Nucleus accumbens (tissue), 56 donors: ENCODE data around the gene GREB1L.
"Not testable (repeated sequence)": the region's sequence is repeated elsewhere in the genome, so short reads cannot be mapped to it uniquely, and the experiment has no call there.

Experiments used
- DNase-seq, 56 donors: peaks; one replicate each; lab custom pipeline; 2025; lab: John Stamatoyannopoulos, UW

The GREB1L gene

GRCh38 chr18:21262244-21262643 is 20.2 kb downstream of the GREB1L start:
- DNase-seq: no peak

- DNase-seq: peak in 34 of 56 donors; percentile 5 to 70 (median 41)
These were observed 20.9 kb downstream of the GREB1L start for GRCh38 chr18:21262979-21263378.

DNA sequence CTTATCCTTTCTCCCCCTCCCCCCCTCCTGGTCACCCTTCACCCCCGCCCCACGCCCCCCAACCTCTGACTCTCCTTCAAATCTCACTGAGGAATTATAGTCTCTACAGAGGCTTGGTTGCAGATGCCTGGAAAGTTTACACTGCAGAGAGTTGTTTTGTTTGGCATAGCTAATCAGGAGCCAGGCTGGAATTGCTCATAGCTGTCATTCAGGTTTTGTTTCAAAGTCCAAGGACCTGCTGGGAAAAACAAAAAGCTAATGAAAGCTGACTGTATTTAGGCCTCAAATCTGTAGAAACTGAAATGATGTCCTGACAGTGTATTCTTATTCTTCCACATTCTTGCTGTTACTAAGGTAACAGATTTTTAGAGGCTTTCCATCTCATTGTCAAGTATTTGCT is 22.6 kb downstream of the GREB1L start:
- DNase-seq: peak in 1 of 56 donors; percentile 16

DNA sequence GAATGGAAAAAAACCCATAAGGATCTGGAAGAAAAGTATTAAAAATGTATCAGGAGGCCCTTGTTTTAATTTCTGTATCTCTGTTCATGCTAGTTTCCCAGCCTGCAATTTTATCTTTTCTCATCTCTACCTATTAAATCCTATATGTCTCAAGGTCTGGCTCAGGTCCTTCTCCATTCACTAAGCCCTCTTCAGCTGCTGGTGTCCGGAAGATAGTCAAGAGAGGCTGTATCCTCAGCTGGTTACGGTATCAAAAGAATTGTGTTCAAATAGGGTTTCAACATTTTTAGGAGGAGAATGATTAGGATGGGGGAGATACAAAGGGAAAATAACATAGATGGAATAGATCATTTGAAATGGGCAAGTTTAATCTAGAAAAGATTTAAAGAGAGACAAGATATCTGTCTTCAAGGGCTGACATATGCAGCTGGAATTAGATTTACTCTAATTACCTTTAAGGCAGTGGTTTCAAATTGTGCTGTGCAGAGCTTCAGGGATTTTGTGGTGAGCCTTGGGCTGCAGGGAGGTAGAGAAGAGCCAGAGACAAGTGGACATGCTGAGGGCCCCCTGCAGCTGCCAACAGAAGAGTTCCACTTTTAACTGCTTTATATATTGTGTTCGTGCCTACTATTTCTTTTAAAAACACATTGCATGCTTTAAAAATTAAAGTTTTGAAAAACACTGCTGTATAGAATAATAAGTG is 24.1 kb downstream of the GREB1L start:
- DNase-seq: no peak

DNA sequence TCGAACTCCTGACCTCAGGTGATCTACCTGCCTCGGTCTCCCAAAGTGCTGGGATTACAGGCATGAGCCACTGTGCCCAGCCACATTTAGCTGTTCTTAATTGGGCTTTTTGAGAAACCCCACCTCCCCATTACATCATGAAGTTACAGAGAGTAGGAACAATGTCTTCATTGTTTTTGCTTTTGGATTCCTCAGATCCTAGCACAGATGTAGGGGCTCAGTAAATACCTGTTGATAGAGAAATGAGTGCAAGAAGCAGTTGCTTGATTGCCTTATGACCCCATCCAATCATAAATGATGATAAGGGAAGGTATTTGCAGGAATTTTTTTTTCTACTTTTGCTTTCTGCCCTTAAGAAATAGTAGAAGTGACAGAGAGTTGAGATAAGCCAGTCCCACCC is 25.4 kb downstream of the GREB1L start:
- no peak for DNase-seq

DNA sequence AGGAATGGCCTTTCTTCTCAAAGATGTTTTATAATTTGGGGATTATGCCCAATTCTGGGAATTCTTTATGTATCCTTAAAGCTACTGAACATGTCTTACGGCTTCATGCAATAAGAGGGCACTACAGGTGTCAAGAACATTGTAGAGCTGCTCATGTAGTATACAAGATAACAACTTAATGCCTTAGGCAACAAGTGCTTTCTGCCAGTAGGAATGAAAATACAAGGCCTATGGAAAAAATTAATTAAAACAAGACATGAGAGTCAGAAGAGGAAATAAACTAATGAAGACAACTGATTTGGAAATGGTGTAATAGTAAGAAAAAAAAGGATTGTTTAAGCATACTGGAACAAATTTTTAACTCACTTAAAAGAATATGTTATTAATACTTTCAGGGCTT is 27.3 kb downstream of the GREB1L start:
- no peak for DNase-seq

DNA sequence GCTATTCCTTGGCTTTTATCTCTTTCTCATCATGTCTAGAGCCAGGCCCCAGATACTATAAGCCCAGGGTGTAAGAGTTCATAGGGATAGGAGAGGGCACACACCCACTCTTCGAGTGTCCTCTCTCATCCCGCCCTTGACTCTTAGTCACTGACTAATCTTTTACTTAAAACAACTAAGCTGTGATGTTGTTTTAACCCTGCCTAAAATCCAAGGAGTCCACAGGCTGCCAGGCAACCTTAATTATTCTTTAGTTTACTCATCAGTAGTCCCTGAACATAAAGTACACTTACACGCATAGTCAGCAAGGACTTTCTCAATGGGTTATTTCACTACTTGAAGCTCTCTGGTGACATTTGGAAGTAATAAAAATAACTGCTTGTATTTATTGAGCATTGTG is 28.4 kb downstream of the GREB1L start:
- DNase-seq: no peak

DNA sequence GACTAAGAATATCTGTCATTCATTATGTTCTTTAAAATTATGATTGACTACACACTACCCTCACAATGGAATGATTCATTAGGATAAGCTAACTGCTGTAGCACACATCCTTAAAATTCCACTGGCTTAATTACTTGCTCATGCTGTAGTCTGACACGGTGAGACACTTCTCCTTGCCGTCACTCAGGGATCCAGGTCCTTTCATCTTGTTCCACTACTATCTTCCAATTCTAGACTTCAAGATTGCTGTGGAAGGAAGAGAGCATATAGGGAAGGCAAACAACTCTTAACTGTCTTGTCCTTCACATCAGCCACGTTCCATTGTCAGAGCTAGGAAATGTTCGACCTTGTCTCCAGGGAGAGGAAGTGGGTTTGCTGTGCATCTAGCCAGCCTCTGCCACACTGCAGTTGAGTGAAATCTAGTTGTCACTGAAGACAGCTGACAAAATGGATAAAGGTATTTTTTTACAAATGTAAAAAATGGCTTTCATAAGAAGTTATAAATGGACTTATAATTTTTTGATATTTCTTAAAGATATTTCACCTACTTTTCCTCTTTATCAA is 30.1 kb downstream of the GREB1L start:
- DNase-seq: peak in 1 of 56 donors; percentile 2

GRCh38 chr18:21273568-21273967 is 31.5 kb downstream of the GREB1L start:
- no peak for DNase-seq

DNA sequence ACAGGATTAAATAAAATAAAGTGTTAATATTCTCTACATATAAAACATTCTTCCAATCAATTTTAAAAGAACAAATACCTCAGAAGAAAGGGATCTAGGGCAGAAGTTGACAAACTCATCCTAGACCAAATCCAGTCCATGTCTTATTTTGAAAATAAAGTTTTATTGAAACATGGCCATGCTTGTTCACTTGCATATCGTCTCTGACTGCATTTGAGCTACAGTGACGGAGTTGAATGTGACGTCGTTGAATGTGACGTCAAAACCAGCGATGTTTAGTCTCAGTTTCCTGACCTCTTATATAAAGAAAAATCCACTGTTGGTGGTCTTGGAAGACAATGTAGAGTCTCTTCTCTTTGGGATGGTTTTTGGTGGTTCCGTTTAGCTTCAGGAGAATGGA is 33.6 kb downstream of the GREB1L start:
- no peak for DNase-seq

DNA sequence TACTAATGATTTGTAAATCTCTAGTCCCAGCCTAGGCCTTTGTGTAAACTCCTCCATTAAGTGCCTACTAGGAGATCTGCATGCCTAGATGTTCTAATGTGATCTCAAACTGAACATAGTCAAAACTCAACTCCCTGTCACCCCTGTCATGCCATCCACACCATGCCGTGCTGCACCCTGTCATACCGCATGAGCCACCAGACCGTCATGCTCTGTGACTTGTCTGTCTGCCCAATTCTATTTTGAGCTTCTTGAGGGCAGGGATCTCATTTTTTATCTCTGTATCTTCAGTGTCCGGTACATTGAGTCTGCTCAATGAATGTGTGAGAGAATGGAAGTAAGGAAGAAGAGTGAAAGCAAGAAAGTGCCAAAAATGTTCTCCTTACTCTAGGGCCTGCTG is 35.5 kb downstream of the GREB1L start:
- no peak for DNase-seq

DNA sequence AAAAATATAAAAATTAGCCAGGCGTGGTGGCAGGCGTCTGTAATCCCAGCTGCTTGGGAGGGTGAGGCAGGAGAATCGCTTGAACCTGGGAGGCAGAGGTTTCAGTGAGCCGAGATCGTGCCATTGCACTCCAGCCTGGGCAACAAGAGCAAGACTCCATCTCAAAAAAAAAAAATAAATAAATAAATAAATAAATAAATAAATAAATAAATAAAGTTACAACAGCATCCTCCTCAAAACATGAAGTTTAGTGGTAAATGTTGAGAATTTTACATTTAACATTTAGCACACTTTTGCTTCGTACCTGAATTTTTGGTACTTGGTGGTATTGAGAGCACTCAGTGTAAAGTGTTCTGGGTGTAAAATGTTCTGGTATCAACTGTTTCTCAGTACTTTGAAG is 36.2 kb downstream of the GREB1L start:
- not testable (repeated sequence) for DNase-seq

- no peak for DNase-seq
These were observed 39.6 kb downstream of the GREB1L start for GRCh38 chr18:21281603-21282002.

DNA sequence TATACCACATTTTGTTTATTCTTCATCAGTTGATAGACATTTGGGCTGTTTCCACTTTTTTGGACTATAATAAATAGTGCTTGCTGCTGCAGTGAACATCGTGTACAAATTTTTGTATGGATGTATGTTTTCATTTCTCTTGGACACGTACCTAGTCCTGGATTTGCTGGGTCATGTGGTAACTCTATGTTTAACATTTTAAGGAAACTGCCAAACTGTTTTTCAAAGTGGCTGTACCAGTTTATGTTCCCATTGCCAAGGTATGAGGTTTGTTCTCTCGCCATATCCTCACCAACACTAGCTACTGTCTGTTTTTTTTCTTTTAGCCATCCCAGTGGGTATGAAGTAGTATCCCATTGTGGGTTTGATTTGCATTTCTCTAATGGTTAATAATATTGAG is 42.5 kb downstream of the GREB1L start:
- DNase-seq: no peak

GRCh38 chr18:21289827-21290226 is 47.8 kb downstream of the GREB1L start:
- no peak for DNase-seq

DNA sequence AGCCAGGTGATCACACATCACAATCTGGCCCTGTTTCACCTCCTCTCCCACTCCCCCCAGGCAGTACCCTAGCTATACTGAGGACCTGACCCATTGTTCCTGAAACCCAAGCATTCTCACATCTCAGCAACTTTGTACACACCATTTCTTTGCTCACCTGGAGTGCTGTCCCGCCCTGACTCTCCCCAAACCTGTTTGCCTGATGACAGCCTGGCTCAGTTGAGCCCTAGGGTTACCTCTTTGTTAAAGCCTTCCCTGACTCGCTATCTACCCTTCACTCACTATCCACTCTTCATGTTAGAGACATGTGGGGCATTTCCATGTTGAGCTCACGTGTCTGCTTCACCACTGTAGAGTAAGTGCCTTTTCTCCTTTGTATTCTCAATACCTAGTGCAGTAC is 49.1 kb downstream of the GREB1L start:
- no peak for DNase-seq

- DNase-seq: no peak
These were observed 51.4 kb downstream of the GREB1L start for GRCh38 chr18:21293479-21293878.

- DNase-seq: no peak
These were observed 53.1 kb downstream of the GREB1L start for GRCh38 chr18:21295101-21295500.

GRCh38 chr18:21296045-21296444 is 54.0 kb downstream of the GREB1L start:
- no peak for DNase-seq

DNA sequence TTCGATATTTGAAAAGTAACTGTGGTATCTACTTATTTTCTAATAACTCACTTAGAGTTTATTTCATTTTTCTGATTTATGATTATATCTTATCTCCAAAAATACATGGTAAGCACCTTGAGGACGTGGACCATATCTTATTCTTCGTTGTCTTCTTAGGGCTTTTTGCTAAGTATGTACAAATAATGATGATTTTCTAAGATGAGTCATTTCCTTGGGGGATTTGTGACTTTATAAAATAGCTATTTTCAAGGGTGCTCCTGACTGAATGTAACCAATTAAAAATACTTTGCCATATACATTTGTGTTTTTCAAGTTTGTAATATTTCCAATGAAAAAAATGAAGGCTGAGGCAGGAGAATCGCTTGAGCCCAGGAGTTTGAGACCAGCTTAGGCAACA is 56.3 kb downstream of the GREB1L start:
- no peak for DNase-seq

- DNase-seq: no peak
These were observed 58.2 kb downstream of the GREB1L start for GRCh38 chr18:21300035-21300907.

DNA sequence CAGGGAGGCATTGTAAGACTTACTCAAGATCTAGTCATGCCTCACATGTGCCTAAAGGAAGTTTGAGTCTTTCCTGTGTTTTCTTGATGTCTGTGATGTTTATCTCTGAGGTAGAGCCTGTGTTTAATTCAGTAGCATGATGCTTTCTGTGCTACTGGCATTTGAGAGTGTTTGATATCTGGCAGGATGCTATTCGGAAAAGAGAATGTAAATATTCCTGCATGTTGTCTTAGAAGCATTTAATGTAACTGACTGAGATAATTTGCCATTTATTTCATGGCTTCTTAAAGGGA is 58.8 kb downstream of the GREB1L start:
- no peak for DNase-seq
